ENCODE measurements around the gene LMO7. TPM values are rescaled to one million over a fixed set of nuclear protein-coding genes. Genes with fewer than 3 reads are reported as not detected.

Gene LMO7
- total and polyA plus RNA-seq, 11 donors, result 195 to 573 (median 425) TPM

GRCh38 chr13:75762076-75762937 is 126.2 kb downstream of the LMO7 start:
- H3K4me1 ChIP-seq, result peaks cover 0 to 39% (median 13%) of the 10 kb centered on the region in 12 donors
- no peak for DNase-seq
- H3K27me3 ChIP-seq, result no peaks in the 10 kb centered on the region
- WGBS, 4 donors, result 38 to 46% (median 40%) methylated on average over 7 of the region's 7 CpGs
- peak in 2 of 4 donors; percentile 4 to 10 for ATAC-seq
- no peaks in the 10 kb centered on the region for H3K36me3 ChIP-seq
- H3K27ac ChIP-seq, result peak overlapping the region; percentile 2 to 82 (median 64)
- H3K4me3 ChIP-seq, result peak overlapping the region; percentile 7 to 57 (median 44)
- no peak for TF ChIP-seq CTCF (IDR thresholded peaks at IDR 0.05)
- no peak for TF ChIP-seq POLR2A (IDR thresholded peaks at IDR 0.05)
- intact Hi-C loops (cut with DNase I), result loop anchor here in 8 of 10 donors (2.0 to 10.0 kb wide), 5 partner anchors 20 to 92 kb away; no protein-coding TSS in a partner anchor
- H3K9me3 ChIP-seq, result no peaks in the 10 kb centered on the region

- peaks cover 0 to 41% (median 17%) of the 10 kb centered on the region in 12 donors for H3K4me1 ChIP-seq
- H3K4me3 ChIP-seq, result peak overlapping the region in 10 of 12 donors; percentile 23 to 57 (median 46)
- intact Hi-C loops (cut with DNase I), result loop anchor here in 8 of 10 donors (2.0 to 10.0 kb wide), 5 partner anchors 20 to 92 kb away; no protein-coding TSS in a partner anchor
- H3K27ac ChIP-seq, result peak overlapping the region; percentile 2 to 82 (median 64)
- TF ChIP-seq POLR2A (IDR thresholded peaks at IDR 0.05) (no peak), CTCF (IDR thresholded peaks at IDR 0.05) (no peak)
- H3K27me3 ChIP-seq, result no peaks in the 10 kb centered on the region
- no peak for ATAC-seq
- H3K9me3 ChIP-seq, result no peaks in the 10 kb centered on the region
- WGBS, 4 donors, result 42 to 64% (median 59%) methylated on average over 2 of the region's 2 CpGs
- DNase-seq, result no peak
- H3K36me3 ChIP-seq, result no peaks in the 10 kb centered on the region
These were observed 126.8 kb downstream of the LMO7 start for GRCh38 chr13:75762955-75763354.

- H3K9me3 ChIP-seq, result no peaks in the 10 kb centered on the region
- no peaks in the 10 kb centered on the region for H3K27me3 ChIP-seq
- H3K27ac ChIP-seq, result peak overlapping the region in 8 of 12 donors; percentile 35 to 82 (median 71)
- peak in 1 of 4 donors; percentile 32 for ATAC-seq
- no peaks in the 10 kb centered on the region for H3K36me3 ChIP-seq
- WGBS, 4 donors, result 47 to 69% (median 60%) methylated on average over 3 of the region's 3 CpGs
- peaks cover 0 to 41% (median 17%) of the 10 kb centered on the region in 12 donors for H3K4me1 ChIP-seq
- TF ChIP-seq POLR2A (IDR thresholded peaks at IDR 0.05) (no peak), CTCF (IDR thresholded peaks at IDR 0.05) (no peak)
- no peak for DNase-seq
- H3K4me3 ChIP-seq, result peak overlapping the region in 8 of 12 donors; percentile 38 to 57 (median 48)
- intact Hi-C loops (cut with DNase I), result loop anchor here in 8 of 10 donors (2.0 to 10.0 kb wide), 5 partner anchors 21 to 91 kb away; no protein-coding TSS in a partner anchor
These were observed 127.4 kb downstream of the LMO7 start for GRCh38 chr13:75763512-75763911.
